ENCODE results near the gene PKHD1. TPM values are rescaled to one million over a fixed set of nuclear protein-coding genes. Genes with fewer than 3 reads are reported as not detected.

PKHD1 gene
- total and polyA plus RNA-seq, 12 donors, result 0.03 to 0.22 (median 0.09) TPM; not detected in 3

GRCh38 chr6:51706086-51706485, 381.3 kb downstream of the PKHD1 start:
- H3K36me3 ChIP-seq (replicated peaks in 1 of 2), result no peaks in the 10 kb centered on the region
- intact Hi-C loops (cut with DNase I), result no loop called here
- H3K27ac ChIP-seq, result no peak overlapping the region
- H3K27me3 ChIP-seq, result no peaks in the 10 kb centered on the region
- WGBS, 4 donors, result 63 to 74% (median 69%) methylated on average over 2 of the region's 2 CpGs
- H3K4me1 ChIP-seq (replicated peaks in 1 of 2), result no peaks in the 10 kb centered on the region
- DNase-seq, result no peak
- no peaks in the 10 kb centered on the region for H3K9me3 ChIP-seq (replicated peaks in 1 of 3)
- TF ChIP-seq CTCF (IDR thresholded peaks at IDR 0.05) (no peak), POLR2A (IDR thresholded peaks at IDR 0.05) (no peak)
- no peak overlapping the region for H3K4me3 ChIP-seq

DNA sequence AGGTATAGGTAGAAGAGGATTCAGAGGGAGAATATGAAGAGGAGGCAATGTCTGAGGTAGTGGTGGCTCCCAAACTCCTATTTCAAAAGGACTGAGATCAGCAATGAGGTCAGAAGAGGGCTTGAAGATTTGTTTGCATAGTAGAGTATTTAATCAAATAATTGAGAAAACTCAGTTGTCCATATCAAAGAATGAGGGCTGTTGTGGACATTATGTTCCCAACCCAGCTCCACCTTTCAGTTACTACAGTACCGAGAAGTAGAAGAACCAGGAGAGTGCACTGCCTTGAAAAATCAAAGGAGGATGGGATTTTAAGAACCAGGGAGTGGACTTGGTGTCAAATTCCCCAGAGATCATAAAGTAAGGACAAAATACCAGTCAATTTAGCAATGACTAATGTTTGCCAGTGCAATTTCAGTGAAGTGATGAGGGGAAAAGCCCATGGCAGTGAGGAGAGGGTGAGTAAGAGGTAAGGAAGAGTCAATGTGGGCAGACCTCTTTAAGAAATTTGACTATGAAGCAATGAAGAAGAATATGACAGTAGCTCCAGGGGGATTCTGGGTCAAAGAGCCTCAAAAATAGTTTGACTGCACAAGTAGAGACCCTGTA, 382.4 kb downstream of the PKHD1 start:
- no peak overlapping the region for H3K27ac ChIP-seq
- no peaks in the 10 kb centered on the region for H3K9me3 ChIP-seq (replicated peaks in 1 of 3)
- intact Hi-C loops (cut with DNase I), result no loop called here
- TF ChIP-seq CTCF (IDR thresholded peaks at IDR 0.05), result no peak
- no peak for TF ChIP-seq POLR2A (IDR thresholded peaks at IDR 0.05)
- WGBS, 4 donors, result 77 to 83% (median 81%) methylated on average over 1 of the region's 1 CpG
- no peak overlapping the region for H3K4me3 ChIP-seq
- no peaks in the 10 kb centered on the region for H3K27me3 ChIP-seq
- H3K36me3 ChIP-seq (replicated peaks in 1 of 2), result no peaks in the 10 kb centered on the region
- no peak for DNase-seq
- H3K4me1 ChIP-seq (replicated peaks in 1 of 2), result no peaks in the 10 kb centered on the region

DNA sequence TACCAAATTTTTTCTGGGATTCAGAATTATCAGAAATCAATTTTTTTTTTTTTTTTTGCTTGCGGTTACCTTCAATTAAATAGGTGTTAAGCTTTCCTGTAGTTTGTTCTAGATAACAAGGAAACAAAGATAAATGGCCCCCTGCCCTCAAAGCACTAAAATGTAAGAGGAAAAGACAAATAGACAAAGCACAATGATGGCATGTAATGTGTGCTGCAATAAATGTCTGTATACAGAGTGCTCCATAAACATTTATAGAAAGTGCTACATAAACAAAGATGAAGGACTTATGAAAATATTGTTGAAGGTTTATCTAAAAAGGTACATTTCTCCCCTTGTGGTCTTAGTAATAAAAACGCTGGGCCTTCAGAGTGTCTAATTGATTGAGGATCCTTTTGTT, 384.6 kb downstream of the PKHD1 start:
- H3K27me3 ChIP-seq, result no peaks in the 10 kb centered on the region
- intact Hi-C loops (cut with DNase I), result no loop called here
- no peaks in the 10 kb centered on the region for H3K4me1 ChIP-seq (replicated peaks in 1 of 2)
- WGBS, 4 donors, result 33 to 49% (median 40%) methylated on average over 2 of the region's 2 CpGs
- no peaks in the 10 kb centered on the region for H3K9me3 ChIP-seq (replicated peaks in 1 of 3)
- no peaks in the 10 kb centered on the region for H3K36me3 ChIP-seq (replicated peaks in 1 of 2)
- no peak for DNase-seq
- no peak for TF ChIP-seq POLR2A (IDR thresholded peaks at IDR 0.05)
- TF ChIP-seq CTCF (IDR thresholded peaks at IDR 0.05), result no peak
- H3K4me3 ChIP-seq, result no peak overlapping the region
- H3K27ac ChIP-seq, result no peak overlapping the region

DNA sequence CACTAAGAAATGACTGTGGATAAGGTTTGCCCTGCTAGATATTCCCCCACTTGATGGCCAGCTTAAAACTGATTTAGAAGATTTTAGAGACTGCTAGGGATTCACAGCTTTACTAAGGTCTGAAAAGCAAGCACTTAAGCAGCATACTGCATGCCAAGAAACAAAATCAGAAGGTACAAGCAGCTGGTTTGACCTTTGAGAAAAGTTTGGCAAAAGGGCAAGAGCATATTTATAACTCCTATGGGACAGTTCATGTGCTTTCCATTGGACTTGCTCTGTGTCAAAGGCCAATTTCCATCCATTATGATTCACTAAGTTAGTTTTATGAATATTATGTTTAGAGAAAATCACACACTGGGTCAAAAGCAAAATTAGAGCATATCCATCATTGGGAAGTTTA, 402.8 kb downstream of the PKHD1 start:
- no peak for DNase-seq
- H3K36me3 ChIP-seq (replicated peaks in 1 of 2), result no peaks in the 10 kb centered on the region
- intact Hi-C loops (cut with DNase I), result no loop called here

More for the DNA sequence above, 402.8 kb downstream of the PKHD1 start:
- no peaks in the 10 kb centered on the region for H3K4me1 ChIP-seq (replicated peaks in 1 of 2)
- H3K27me3 ChIP-seq, result no peaks in the 10 kb centered on the region
- TF ChIP-seq POLR2A (IDR thresholded peaks at IDR 0.05) (no peak), CTCF (IDR thresholded peaks at IDR 0.05) (no peak)
- no peaks in the 10 kb centered on the region for H3K9me3 ChIP-seq (replicated peaks in 1 of 3)
- H3K27ac ChIP-seq, result no peak overlapping the region
- H3K4me3 ChIP-seq, result no peak overlapping the region

All from adrenal gland (tissue), 12 donors.